Measurements from ENCODE around the gene C6orf47. TPM values are rescaled to one million over a fixed set of nuclear protein-coding genes. Genes with fewer than 3 reads are reported as not detected.

The C6orf47 gene
- total and polyA plus RNA-seq, 4 donors: 2.0 to 10.8 (median 7.4) TPM

DNA sequence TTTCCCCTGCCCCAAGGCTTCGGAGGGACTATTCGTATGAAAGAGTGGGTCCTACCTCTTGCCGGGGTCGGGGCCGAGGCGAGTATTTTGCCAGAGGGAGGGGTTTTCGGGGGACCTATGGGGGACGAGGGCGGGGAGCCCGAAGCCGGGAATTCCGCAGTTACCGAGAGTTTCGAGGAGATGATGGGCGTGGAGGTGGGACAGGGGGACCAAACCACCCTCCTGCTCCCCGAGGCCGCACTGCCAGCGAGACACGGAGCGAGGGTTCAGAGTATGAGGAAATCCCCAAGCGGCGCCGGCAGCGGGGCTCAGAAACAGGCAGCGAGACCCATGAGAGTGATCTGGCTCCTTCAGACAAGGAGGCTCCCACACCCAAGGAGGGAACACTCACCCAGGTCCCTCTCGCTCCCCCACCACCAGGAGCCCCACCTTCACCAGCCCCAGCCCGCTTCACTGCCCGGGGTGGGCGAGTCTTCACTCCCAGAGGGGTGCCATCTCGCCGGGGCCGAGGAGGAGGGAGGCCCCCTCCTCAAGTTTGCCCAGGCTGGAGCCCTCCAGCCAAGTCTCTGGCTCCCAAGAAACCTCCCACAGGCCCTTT, 28.8 kb downstream of the C6orf47 start:
- 95% methylated on average over 32 of the region's 32 CpGs for WGBS
- Histone ChIP-seq H3K27ac (ENCODE audit: low read depth in 1 of 2, low read length in 2 of 2) (no peak overlapping the region), H3K27me3 (ENCODE audit: control insufficient read depth in 4 of 4, insufficient read depth in 4 of 4, low read length in 3 of 4) (no peaks in the 10 kb centered on the region), H3K9me3 (ENCODE audit: control insufficient read depth in 4 of 4, low read length in 3 of 4) (no peaks in the 10 kb centered on the region), H3K4me3 (ENCODE audit: low read depth in 1 of 3, low read length in 3 of 3) (no peak overlapping the region), H3K9ac (ENCODE audit: low read depth in 1 of 2, low read length in 2 of 2) (no peak overlapping the region), H3K36me3 (ENCODE audit: control insufficient read depth in 4 of 4, insufficient read depth in 3 of 4, low read depth in 1 of 4, low read length in 3 of 4) (peaks cover 50 to 89% (median 64%) of the 10 kb centered on the region in 4 donors), H3K4me1 (ENCODE audit: control insufficient read depth in 4 of 4, insufficient read depth in 4 of 4, low read length in 3 of 4) (peaks cover 2 to 23% (median 17%) of the 10 kb centered on the region in 4 donors)
- no peak for TF ChIP-seq HNF4G (IDR thresholded peaks at IDR 0.05)
- TF ChIP-seq TAF1 (conservative IDR thresholded peaks at IDR 0.05): no peak
- TF ChIP-seq GABPA (IDR thresholded peaks at IDR 0.05 in 1 of 2, conservative IDR thresholded peaks at IDR 0.05 in 1 of 2): no peak
- TF ChIP-seq RAD21 (IDR thresholded peaks at IDR 0.05): no peak
- TF ChIP-seq SP1 (IDR thresholded peaks at IDR 0.05): no peak
- TF ChIP-seq, protein P1, sequence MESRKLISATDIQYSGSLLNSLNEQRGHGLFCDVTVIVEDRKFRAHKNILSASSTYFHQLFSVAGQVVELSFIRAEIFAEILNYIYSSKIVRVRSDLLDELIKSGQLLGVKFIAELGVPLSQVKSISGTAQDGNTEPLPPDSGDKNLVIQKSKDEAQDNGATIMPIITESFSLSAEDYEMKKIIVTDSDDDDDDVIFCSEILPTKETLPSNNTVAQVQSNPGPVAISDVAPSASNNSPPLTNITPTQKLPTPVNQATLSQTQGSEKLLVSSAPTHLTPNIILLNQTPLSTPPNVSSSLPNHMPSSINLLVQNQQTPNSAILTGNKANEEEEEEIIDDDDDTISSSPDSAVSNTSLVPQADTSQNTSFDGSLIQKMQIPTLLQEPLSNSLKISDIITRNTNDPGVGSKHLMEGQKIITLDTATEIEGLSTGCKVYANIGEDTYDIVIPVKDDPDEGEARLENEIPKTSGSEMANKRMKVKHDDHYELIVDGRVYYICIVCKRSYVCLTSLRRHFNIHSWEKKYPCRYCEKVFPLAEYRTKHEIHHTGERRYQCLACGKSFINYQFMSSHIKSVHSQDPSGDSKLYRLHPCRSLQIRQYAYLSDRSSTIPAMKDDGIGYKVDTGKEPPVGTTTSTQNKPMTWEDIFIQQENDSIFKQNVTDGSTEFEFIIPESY (IDR thresholded peaks at IDR 0.05): no peak
- TF ChIP-seq NR2F2 (IDR thresholded peaks at IDR 0.05): no peak
- no peak for TF ChIP-seq JUND (IDR thresholded peaks at IDR 0.05)
- TF ChIP-seq, protein P2, sequence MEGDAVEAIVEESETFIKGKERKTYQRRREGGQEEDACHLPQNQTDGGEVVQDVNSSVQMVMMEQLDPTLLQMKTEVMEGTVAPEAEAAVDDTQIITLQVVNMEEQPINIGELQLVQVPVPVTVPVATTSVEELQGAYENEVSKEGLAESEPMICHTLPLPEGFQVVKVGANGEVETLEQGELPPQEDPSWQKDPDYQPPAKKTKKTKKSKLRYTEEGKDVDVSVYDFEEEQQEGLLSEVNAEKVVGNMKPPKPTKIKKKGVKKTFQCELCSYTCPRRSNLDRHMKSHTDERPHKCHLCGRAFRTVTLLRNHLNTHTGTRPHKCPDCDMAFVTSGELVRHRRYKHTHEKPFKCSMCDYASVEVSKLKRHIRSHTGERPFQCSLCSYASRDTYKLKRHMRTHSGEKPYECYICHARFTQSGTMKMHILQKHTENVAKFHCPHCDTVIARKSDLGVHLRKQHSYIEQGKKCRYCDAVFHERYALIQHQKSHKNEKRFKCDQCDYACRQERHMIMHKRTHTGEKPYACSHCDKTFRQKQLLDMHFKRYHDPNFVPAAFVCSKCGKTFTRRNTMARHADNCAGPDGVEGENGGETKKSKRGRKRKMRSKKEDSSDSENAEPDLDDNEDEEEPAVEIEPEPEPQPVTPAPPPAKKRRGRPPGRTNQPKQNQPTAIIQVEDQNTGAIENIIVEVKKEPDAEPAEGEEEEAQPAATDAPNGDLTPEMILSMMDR (IDR thresholded peaks at IDR 0.05; ENCODE audit: low read depth, low read length, missing input control): no peak
- TF ChIP-seq FOXA2 (IDR thresholded peaks at IDR 0.05): no peak
- TF ChIP-seq YY1 (IDR thresholded peaks at IDR 0.05): no peak
- no peak for TF ChIP-seq RXRA (IDR thresholded peaks at IDR 0.05)
- TF ChIP-seq, protein P3, sequence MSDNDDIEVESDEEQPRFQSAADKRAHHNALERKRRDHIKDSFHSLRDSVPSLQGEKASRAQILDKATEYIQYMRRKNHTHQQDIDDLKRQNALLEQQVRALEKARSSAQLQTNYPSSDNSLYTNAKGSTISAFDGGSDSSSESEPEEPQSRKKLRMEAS (IDR thresholded peaks at IDR 0.05): no peak
- no peak for TF ChIP-seq EGR1 (IDR thresholded peaks at IDR 0.05; ENCODE audit: low read depth in 2 of 2)
- TF ChIP-seq, protein P4, sequence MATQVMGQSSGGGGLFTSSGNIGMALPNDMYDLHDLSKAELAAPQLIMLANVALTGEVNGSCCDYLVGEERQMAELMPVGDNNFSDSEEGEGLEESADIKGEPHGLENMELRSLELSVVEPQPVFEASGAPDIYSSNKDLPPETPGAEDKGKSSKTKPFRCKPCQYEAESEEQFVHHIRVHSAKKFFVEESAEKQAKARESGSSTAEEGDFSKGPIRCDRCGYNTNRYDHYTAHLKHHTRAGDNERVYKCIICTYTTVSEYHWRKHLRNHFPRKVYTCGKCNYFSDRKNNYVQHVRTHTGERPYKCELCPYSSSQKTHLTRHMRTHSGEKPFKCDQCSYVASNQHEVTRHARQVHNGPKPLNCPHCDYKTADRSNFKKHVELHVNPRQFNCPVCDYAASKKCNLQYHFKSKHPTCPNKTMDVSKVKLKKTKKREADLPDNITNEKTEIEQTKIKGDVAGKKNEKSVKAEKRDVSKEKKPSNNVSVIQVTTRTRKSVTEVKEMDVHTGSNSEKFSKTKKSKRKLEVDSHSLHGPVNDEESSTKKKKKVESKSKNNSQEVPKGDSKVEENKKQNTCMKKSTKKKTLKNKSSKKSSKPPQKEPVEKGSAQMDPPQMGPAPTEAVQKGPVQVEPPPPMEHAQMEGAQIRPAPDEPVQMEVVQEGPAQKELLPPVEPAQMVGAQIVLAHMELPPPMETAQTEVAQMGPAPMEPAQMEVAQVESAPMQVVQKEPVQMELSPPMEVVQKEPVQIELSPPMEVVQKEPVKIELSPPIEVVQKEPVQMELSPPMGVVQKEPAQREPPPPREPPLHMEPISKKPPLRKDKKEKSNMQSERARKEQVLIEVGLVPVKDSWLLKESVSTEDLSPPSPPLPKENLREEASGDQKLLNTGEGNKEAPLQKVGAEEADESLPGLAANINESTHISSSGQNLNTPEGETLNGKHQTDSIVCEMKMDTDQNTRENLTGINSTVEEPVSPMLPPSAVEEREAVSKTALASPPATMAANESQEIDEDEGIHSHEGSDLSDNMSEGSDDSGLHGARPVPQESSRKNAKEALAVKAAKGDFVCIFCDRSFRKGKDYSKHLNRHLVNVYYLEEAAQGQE (IDR thresholded peaks at IDR 0.05): no peak
- no peak for TF ChIP-seq FOXA1 (IDR thresholded peaks at IDR 0.05)
- TF ChIP-seq HNF4A (conservative IDR thresholded peaks at IDR 0.05): no peak
- TF ChIP-seq, protein P5, sequence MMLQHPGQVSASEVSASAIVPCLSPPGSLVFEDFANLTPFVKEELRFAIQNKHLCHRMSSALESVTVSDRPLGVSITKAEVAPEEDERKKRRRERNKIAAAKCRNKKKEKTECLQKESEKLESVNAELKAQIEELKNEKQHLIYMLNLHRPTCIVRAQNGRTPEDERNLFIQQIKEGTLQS (IDR thresholded peaks at IDR 0.05): no peak
- no peak for DNase-seq (ENCODE audit: low spot score)

All from liver (tissue), 9 donors.